Spleen (tissue), 13 donors: Measurements from ENCODE around the gene TNK2. TPM values are rescaled to one million over a fixed set of nuclear protein-coding genes. Genes with fewer than 3 reads are reported as not detected.
"Not testable (repeated sequence)": the region's sequence is repeated elsewhere in the genome, so short reads cannot be mapped to it uniquely, and the experiment has no call there.

ENCODE experiments used
- DNase-seq: peaks from one replicate; pipeline ENCODE4 v3.0.0-alpha.2; 2020
- H3K27ac ChIP-seq, 8 donors: fragments of 200-600 bp; sonication (generic) in 7 of 8; 1 replicate in 4 of 8; 2 replicates in 4 of 8; pipeline versions ENCODE4 v1.5.0 to v1.8.0; 2016 to 2021; ENCODE audit warnings: inconsistent platforms in 4 of 8, mild to moderate bottlenecking in 4 of 8, moderate library complexity in 1 of 8
- H3K27me3 ChIP-seq, 7 donors: fragments of 200-600 bp; sonication (generic) in 6 of 7; replicated peaks in 1 of 7; 1 replicate in 4 of 7; 2 replicates in 3 of 7; pipeline versions ENCODE4 v1.5.0 to v1.8.0; 2016 to 2021; ENCODE audit warnings: inconsistent platforms in 3 of 7, mild to moderate bottlenecking in 1 of 7
- H3K36me3 ChIP-seq, 6 donors: fragments of 200-600 bp; sonication (generic) in 5 of 6; 1 replicate in 4 of 6; 2 replicates in 2 of 6; pipeline versions ENCODE4 v1.5.0 to v1.8.0; 2016 to 2021; ENCODE audit warnings: inconsistent platforms in 2 of 6
- H3K4me1 ChIP-seq, 6 donors: fragments of 200-600 bp; sonication (generic) in 5 of 6; 1 replicate in 3 of 6; 2 replicates in 3 of 6; pipeline versions ENCODE4 v1.5.0 to v1.8.0; 2016 to 2021; ENCODE audit warnings: inconsistent platforms in 3 of 6
- H3K4me3 ChIP-seq, 8 donors: fragments of 200-600 bp; sonication (generic) in 7 of 8; 1 replicate in 4 of 8; 2 replicates in 4 of 8; pipeline versions ENCODE4 v1.5.0 to v1.8.0; 2016 to 2021; ENCODE audit warnings: inconsistent platforms in 4 of 8, mild to moderate bottlenecking in 4 of 8, moderate library complexity in 2 of 8
- H3K9me3 ChIP-seq, 8 donors: fragments of 200-600 bp; sonication (generic) in 7 of 8; 1 replicate in 4 of 8; 2 replicates in 4 of 8; pipeline versions ENCODE4 v1.5.0 to v1.8.0; 2016 to 2021; ENCODE audit warnings: inconsistent platforms in 4 of 8
- POLR2A ChIP-seq, 3 donors: fragments of 450-650 bp; IDR thresholded peaks; one replicate each; pipeline ENCODE4 v1.5.1; 2017; ENCODE audit warnings: antibody characterized with exemption in 3 of 3, mild to moderate bottlenecking in 1 of 3
- POLR2AphosphoS5 ChIP-seq, 3 donors: sonication (generic); formaldehyde crosslinking; IDR thresholded peaks; one replicate each; pipeline ENCODE4 v1.5.1; 2017; ENCODE audit warnings: antibody characterized with exemption in 3 of 3
- WGBS, 5 donors: extraction: QIAGEN DNeasy Blood & Tissue Kit in 3 of 5; methylation state at CpG; one replicate each; pipeline versions ENCODE4 v1.1.5 to v1.1.7; 2013 to 2018; 5-methylcytosine and 5-hydroxymethylcytosine counted together
- intact Hi-C: fragments of 100-400 bp; cut with DNase I; formaldehyde crosslinking; loops from one replicate; pipeline ENCODE4 v1.15.0; 2023; ENCODE audit warnings: low total_unique reads
- long read RNA-seq, 2 donors: transcript quantifications; one replicate each; lab custom pipeline, GENCODE V29; 2026
- polyA plus RNA-seq, 3 donors: library from polyadenylated mRNA; stranded (reverse); fragments of 200-250 nt; gene quantifications; one replicate each; pipeline ENCODE4 v1.2.1, GENCODE V29; 2013
- total RNA-seq, 7 donors: library from RNA; depleted of rRNA in 3 of 7; stranded (reverse); fragments of >200 nt in 3 of 7; fragmentation: NEBNext Ultra II Directional in 4 of 7; extraction: Animal tissue kit (Norgen Biotek cat#: 25700) in 4 of 7; gene quantifications; one replicate each; pipeline versions ENCODE4 v1.1.0 to v1.2.1, GENCODE V29; 2016 to 2021
- TF ChIP-seq, protein P1 (sequence below), 11 experiments: fragments of 200-600 bp in 7 of 11; fragments of 450-650 bp in 4 of 11; sonication (generic) in 4 of 11; IDR thresholded peaks in 8 of 11; conservative IDR thresholded peaks in 3 of 11; 1 replicate in 7 of 11; 2 replicates in 4 of 11; pipeline versions ENCODE4 v1.4.0 to v1.8.0; 2016 to 2021; ENCODE audit warnings: antibody characterized with exemption in 11 of 11, inconsistent platforms in 4 of 11, mild to moderate bottlenecking in 1 of 11
- donor health status: healthy with polysubstance abuse.
- donor health status: DM: no; HTN: no; CAD: no; lungs with moderate emphysema.
- donor health status: DM: no; HTN: no; CAD: no.
- donor health status: Bipolar disorder and iron deficiency.
- donor health status: healthy.
- donor health status: DM: no; HTN: no; CAD: no.
- donor health status: DM: yes; HTN: yes; CAD: no.

The TNK2 gene
- 100 to 1,000 TPM in 2 of 7 donors, 10 to 100 TPM in 5; 34.4 to 104 (median 81.4) TPM for total RNA-seq
- 10 to 100 TPM; 30.6 to 86.4 (median 71.0) TPM for polyA plus RNA-seq
- long read RNA-seq, donor 1, partial matches to known transcripts = 9 of 12 reads
- long read RNA-seq, donor 1, other reads (novel, unspliced or antisense) = 0 of 12 reads
- long read RNA-seq, donor 2, partial matches to known transcripts = 0 of 2 reads
- long read RNA-seq, donor 2, other reads (novel, unspliced or antisense) = 0 of 2 reads

GRCh38 chr3:195907934-195908693, at the start of gene TNK2:
TSS of gene TNK2 (minus strand) at chr3:195908551. CDS start at chr3:195888588, 19,963 bp downstream.
- peak; percentile 92 for DNase-seq
- intact Hi-C loops = no loop called here
- Histone ChIP-seq H3K36me3 (no peaks in the 10 kb centered on the region), H3K27me3 (no peaks in the 10 kb centered on the region), H3K27ac (peak within 1 kb of the TSS; percentile 87 to 97 (median 91)), H3K9me3 (no peaks in the 10 kb centered on the region), H3K4me3 (peak within 1 kb of the TSS; percentile 51 to 94 (median 69)), H3K4me1 (peaks cover 21 to 69% (median 64%) of the 10 kb centered on the region in 6 donors)
- WGBS, 5 donors = 2 to 6% (median 3%) methylated on average over 22 to 35 of the region's 35 CpGs
- TF ChIP-seq, protein P1, sequence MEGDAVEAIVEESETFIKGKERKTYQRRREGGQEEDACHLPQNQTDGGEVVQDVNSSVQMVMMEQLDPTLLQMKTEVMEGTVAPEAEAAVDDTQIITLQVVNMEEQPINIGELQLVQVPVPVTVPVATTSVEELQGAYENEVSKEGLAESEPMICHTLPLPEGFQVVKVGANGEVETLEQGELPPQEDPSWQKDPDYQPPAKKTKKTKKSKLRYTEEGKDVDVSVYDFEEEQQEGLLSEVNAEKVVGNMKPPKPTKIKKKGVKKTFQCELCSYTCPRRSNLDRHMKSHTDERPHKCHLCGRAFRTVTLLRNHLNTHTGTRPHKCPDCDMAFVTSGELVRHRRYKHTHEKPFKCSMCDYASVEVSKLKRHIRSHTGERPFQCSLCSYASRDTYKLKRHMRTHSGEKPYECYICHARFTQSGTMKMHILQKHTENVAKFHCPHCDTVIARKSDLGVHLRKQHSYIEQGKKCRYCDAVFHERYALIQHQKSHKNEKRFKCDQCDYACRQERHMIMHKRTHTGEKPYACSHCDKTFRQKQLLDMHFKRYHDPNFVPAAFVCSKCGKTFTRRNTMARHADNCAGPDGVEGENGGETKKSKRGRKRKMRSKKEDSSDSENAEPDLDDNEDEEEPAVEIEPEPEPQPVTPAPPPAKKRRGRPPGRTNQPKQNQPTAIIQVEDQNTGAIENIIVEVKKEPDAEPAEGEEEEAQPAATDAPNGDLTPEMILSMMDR (IDR thresholded peaks at IDR 0.05 in 8 of 11, conservative IDR thresholded peaks at IDR 0.05 in 3 of 11) = no peak
- peak in 2 of 3 donors; percentile 66 to 78 for TF ChIP-seq POLR2AphosphoS5 (IDR thresholded peaks at IDR 0.05)

DNA sequence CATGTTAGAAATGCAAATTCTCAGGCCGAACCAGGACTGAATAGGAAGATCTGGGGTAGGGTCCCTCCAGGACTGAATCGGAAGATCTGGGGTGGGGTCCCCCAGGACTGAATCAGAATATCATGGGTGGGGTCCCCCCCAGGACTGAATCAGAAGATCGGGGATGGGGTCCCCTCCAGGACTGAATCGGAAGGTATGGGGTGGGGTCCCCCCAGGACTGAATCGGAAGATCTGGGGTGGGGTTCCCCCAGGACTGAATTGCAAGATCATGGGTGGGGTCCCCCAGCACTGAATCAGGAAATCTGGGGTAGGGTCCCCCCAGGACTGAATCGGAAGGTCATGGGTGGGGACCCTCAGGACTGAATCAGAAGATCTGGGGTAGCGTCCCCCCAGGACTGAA, 48.2 kb upstream of the TNK2 start:
- Histone ChIP-seq H3K36me3 (peaks cover 0 to 29% (median 0%) of the 10 kb centered on the region in 6 donors), H3K4me3 (no peak overlapping the region), H3K27me3 (no peaks in the 10 kb centered on the region), H3K4me1 (peaks cover 0 to 19% (median 5%) of the 10 kb centered on the region in 6 donors), H3K9me3 (no peaks in the 10 kb centered on the region), H3K27ac (no peak overlapping the region)
- WGBS, 5 donors = 94 to 99% (median 97%) methylated on average over 7 of the region's 7 CpGs
- intact Hi-C loops = no loop called here
- TF ChIP-seq POLR2A (IDR thresholded peaks at IDR 0.05) = no peak
- TF ChIP-seq, protein P1 (IDR thresholded peaks at IDR 0.05 in 8 of 11, conservative IDR thresholded peaks at IDR 0.05 in 3 of 11) = no peak
- no peak for TF ChIP-seq POLR2AphosphoS5 (IDR thresholded peaks at IDR 0.05)
- DNase-seq = no peak

DNA sequence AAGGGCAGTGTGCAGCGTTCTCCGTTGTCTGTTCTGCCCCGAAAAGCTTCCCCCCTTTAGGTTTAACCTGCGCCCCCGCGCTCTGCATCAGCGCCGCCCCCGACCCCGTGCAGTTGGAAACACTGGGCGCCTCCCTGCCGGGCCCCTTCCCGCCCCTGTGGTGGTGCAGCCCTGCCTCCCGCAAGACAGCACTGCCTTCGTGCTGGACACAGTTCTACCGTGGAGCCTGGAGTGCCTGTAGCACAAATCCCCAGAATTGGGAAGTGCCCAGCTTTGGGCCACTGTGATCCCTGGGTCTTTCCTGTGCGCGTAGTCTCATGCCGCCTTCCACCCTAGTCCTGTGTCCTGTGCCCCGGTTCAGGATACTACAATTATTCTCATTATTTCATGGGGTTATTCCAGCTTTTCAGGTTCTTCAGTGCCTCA, 47.1 kb upstream of the TNK2 start:
- 65 to 88% (median 75%) methylated on average over 20 of the region's 20 CpGs for WGBS, 5 donors
- H3K4me3 ChIP-seq, H3K27me3 ChIP-seq, intact Hi-C loops, DNase-seq, H3K9me3 ChIP-seq, H3K27ac ChIP-seq: not testable (repeated sequence)
- Histone ChIP-seq H3K36me3 (peaks cover 0 to 24% (median 0%) of the 10 kb centered on the region in 6 donors), H3K4me1 (peaks cover 0 to 20% (median 5%) of the 10 kb centered on the region in 6 donors)

DNA sequence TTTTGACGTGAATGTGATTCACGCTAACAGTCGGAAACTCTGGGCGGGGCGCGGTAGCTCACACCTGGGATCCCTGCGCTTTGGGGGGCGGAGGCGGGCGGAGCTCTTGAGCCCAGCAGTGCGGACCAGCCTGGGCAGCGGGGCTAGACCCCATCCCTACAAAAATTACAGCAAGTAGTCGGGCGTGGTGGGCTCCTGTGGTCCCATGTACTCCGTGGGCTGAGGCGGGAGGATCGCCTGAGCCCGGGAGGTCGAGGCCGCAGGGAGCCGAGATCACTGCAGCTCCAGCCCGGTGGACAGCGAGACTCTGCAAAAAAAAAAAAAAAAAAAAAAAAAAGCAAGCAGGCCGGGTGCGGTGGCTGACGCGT, 46.4 kb upstream of the TNK2 start:
- H3K27ac ChIP-seq = peak overlapping the region in 3 of 8 donors; percentile 55 to 81 (median 76)
- intact Hi-C loops = not testable (repeated sequence)
- WGBS, 5 donors = 0 to 10% (median 0%) methylated on average over 4 to 14 of the region's 27 CpGs; no CpG with 5 or more reads in 1 of the 5 donors

More for the DNA sequence above, 46.4 kb upstream of the TNK2 start:
- peaks cover 0 to 17% (median 0%) of the 10 kb centered on the region in 6 donors for H3K36me3 ChIP-seq
- not testable (repeated sequence) for DNase-seq, H3K27me3 ChIP-seq, H3K9me3 ChIP-seq
- peaks cover 0 to 20% (median 5%) of the 10 kb centered on the region in 6 donors for H3K4me1 ChIP-seq
- H3K4me3 ChIP-seq = peak overlapping the region in 6 of 8 donors; percentile 35 to 60 (median 44)
